Fibroblast of lung (primary cell): Measurements from ENCODE around the gene SERPINB11.

Experiments used
- EZH2 ChIP-seq: IDR thresholded peaks from 2 replicates; pipeline ENCODE4 v1.5.1; 2012; ENCODE audit warnings: low read length, control low read depth, mild to moderate bottlenecking; ENCODE audit errors: missing control alignments
- TF ChIP-seq, protein P1 (sequence below), 2 donors: IDR thresholded peaks in 1 of 2; conservative IDR thresholded peaks in 1 of 2; 1 replicate in 1 of 2; 2 replicates in 1 of 2; pipeline ENCODE4 v1.5.1; 2011 to 2012; ENCODE audit warnings: low read length in 2 of 2, control low read depth in 1 of 2, inconsistent platforms in 1 of 2, low read depth in 1 of 2, mild to moderate bottlenecking in 1 of 2

- TF ChIP-seq EZH2: no peak
- TF ChIP-seq, protein P1, sequence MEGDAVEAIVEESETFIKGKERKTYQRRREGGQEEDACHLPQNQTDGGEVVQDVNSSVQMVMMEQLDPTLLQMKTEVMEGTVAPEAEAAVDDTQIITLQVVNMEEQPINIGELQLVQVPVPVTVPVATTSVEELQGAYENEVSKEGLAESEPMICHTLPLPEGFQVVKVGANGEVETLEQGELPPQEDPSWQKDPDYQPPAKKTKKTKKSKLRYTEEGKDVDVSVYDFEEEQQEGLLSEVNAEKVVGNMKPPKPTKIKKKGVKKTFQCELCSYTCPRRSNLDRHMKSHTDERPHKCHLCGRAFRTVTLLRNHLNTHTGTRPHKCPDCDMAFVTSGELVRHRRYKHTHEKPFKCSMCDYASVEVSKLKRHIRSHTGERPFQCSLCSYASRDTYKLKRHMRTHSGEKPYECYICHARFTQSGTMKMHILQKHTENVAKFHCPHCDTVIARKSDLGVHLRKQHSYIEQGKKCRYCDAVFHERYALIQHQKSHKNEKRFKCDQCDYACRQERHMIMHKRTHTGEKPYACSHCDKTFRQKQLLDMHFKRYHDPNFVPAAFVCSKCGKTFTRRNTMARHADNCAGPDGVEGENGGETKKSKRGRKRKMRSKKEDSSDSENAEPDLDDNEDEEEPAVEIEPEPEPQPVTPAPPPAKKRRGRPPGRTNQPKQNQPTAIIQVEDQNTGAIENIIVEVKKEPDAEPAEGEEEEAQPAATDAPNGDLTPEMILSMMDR (conservative IDR thresholded peaks at IDR 0.05 in 1 of 2, IDR thresholded peaks at IDR 0.05 in 1 of 2; ENCODE audit: low read depth in 1 of 2, low read length in 2 of 2): no peak
These were observed 13.7 kb upstream of the SERPINB11 start for GRCh38 chr18:63689064-63689463.
